ENCODE results near the gene CHRNA4.

The CHRNA4 gene

GRCh38 chr20:63321148-63321831, 39.9 kb downstream of the CHRNA4 start:
- DNase-seq (ENCODE audit: low read depth in 3 of 3) = no peak

DNA sequence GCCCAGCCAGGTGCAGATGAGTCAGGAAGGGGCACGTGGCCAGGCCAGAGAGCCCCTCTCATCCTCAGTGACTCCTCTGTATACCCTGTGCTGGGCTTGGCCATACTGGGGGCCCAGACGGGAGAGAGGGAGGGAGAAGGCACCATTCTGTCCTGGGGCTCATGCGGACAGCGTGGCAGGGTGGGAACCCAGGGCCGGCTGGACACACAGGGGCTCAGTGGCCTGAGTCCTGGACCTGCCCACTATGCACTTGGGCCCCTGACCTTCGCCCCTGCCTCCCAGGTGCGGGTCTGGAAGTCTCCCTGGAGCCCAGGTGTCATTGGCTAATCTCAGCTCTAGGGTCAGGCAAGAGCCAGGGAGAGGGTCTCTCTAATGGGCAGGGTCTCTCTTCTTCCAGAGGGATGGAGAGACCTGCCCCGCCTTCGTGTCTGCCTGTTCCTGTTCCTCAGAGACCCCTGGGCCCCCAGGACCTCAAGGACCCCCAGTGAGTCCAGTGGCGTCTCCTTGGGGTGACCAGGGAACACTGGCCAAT, 40.5 kb downstream of the CHRNA4 start:
- DNase-seq (ENCODE audit: low read depth in 3 of 3) = no peak

- DNase-seq (ENCODE audit: low read depth in 3 of 3) = no peak
Measured at GRCh38 chr20:63320041-63320511, 41.1 kb downstream of the CHRNA4 start.

- no peak for DNase-seq (ENCODE audit: low read depth in 3 of 3)
Measured at GRCh38 chr20:63319164-63320040, 41.7 kb downstream of the CHRNA4 start.

DNA sequence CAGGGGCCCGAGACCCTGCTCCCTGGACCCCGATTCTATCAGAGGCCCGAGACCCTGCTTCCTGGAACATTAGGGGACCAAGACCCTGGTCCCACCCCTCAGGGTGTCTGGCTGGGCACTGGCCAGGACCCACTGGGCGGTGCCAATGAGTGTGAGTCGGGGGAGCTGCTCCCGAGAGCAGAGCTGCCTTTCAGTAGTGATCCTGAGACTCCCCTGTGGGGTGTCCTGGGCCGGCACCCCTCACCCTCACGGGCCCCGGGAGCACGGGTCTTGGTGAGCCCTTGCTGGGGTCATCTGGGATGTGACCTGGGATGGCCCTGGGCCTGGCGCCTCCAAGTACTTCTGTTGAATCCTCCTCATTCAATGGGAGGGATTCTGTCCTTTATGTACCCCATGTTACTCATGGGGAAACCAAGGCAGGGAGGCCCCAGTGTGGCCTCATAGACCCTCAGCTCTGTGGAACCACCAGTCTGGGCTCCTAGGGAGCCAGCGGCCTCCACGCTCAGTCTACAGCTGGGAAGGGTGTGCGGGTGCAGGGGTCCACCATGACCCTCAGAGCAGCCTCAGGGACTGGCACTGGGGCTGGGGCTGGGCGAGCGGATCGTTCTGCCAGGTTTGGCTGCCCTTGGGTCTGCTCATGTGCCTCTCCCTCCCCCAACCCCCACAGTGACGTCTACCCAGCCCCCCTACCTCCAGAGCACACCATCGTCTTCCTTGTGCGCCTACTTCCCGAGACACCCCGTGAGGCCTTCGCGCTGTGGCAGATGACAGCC, 42.6 kb downstream of the CHRNA4 start:
- DNase-seq (ENCODE audit: low read depth in 3 of 3) = no peak

- DNase-seq (ENCODE audit: low read depth in 3 of 3) = no peak
Measured at GRCh38 chr20:63317601-63318291, 43.4 kb downstream of the CHRNA4 start.

DNA sequence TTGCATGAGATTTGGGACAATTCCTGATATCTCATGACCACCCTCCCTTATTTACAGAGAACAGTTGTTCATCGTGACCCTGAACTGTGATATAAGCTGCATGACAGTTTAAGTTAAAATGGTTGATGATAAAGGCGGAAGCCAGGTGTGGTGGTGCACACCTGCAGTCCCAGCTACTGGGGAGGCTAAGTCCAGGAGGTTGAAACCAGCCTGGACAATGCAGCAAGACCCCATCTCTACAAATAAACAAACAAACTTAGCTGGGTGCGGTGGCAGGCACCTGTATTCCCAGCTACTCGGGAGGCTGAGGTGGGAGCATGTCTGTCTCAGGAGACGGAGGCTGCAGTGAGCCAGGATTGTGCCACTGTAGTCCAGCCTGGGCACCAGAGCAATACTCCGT, 44.1 kb downstream of the CHRNA4 start:
- no peak for DNase-seq (ENCODE audit: low read depth in 3 of 3)

DNA sequence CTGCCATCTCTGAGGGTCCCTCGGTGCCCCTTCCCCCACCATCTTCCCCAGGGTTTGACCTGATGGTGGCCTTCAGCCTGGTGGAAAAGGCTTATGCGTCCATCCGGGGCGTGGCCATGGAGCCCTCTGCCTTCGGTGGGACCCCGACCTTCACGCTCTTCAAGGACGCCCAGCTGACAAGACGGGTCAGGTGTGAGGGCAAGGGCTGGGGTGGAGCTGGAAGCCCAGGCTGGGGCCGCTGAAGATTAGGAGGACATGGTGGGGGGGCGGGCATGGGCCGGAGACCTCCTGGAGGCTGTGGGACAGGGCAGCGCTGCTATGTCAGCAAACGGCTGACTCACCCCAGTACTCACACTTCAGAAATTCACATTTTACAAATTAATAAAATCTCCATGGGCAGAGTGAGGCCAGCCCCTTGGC, 44.6 kb downstream of the CHRNA4 start:
- no peak for DNase-seq (ENCODE audit: low read depth in 3 of 3)

DNA sequence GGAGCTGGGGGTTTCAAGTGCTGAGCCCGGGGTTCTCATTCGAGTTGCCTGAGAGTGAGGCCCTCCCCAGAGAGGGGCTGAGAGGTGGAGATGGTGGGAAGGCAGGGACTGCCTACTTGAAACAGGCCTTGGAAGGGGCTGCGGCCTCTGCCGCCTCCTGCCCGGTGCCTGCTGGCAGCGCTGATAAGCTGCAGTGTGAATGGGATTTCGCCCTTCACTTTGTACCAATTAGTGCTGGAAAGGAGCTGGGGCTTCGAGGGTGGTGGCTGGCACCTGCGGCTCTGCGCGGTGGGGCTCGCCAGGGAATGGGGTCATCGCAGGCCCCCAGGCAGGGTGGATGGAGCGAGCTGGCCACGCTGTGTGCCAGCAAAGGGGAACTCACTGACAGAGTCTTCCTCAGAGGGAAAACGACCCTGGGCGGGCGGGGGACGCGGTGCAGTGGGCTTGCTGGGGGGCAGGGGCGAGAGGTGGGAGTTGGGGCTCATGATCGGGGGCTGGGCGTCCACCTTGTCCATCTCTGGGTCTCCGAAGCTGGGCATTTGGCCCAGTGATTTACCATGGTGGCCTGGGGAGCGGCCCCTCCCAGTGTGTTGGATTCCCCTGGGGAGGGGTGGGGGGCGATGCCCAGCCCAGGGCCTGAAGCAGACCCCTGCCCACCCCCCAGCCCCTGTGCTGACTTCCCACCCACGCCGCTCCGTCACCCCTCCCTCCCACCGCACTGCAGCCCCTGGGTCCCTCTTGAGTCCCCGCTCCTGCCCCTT, 45.2 kb downstream of the CHRNA4 start:
- no peak for DNase-seq (ENCODE audit: low read depth in 3 of 3)

DNA sequence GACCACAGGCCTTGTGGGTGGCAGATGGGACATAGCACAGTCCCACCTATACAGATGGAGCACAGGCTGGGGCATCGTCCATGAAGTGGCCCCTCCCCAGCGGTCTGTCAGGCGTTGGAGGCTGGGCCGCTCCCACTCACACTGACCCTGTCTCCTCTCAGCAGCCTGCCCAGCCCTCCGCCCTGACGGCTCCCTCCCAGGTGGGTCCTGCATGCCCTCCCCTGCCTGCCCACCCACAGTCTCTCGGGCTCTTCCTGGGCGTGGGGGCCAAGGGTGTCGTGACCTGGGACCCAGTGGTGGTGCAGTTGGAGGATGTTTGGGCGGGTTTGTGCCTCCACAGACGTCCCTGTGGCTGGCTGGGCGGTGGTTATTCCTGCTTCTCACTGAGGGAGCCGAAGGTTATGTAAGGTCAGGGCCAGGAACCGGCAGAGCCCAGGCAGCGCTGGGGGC, 45.9 kb downstream of the CHRNA4 start:
- DNase-seq (ENCODE audit: low read depth in 3 of 3) = no peak

DNA sequence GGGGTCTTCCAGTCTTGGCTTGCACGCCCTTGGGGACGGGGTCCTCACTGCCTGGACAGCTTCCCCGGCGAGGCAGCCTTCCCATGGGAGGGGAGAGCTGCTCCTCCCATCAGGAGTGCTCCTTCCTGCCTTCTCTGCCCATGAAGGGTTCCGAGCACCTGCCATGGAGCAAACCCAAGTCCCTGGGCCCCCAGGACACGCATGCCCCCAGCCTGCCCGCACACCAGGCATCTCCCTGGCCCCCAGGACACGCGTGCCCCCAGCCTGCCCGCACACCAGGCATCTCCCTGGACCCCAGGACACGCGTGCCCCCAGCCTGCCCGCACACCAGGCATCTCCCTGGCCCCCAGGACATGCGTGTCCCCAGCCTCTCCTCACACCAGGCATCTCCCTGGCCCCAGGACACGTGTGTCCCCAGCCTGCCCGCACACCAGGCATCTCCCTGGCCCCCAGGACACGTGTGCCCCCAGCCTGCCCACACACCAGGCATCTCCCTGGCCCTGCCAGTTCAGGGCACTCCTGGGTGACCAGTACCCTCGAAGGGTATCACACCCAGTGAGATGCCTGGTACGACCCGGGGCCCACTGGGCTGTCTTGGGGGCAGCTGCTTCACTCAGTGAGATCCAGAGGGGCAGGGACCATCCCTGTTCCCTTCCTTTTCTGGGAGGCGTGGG, 46.4 kb downstream of the CHRNA4 start:
- no peak for DNase-seq (ENCODE audit: low read depth in 3 of 3)

DNA sequence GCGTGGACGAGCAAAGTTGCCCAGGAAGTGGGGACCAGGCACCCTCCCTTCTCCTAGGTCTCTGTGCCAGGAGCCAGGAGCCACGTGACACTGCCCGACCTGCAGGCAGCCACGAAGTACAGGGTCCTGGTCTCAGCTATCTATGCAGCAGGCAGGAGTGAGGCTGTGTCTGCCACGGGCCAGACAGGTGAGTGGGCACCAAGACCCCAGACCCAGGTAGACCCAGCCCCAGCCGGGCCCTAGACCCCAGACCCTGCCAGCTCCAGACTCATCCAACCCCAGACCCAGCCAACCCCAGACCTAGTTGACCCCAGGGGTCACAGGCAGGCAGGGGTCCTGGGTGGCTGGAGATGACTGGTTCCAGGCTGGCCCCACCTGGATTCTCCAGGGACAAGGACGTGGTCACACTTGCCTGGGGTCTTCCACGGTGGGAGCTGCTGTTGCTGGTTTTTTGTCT, 47.1 kb downstream of the CHRNA4 start:
- DNase-seq (ENCODE audit: low read depth in 3 of 3) = no peak

- no peak for DNase-seq (ENCODE audit: low read depth in 3 of 3)
Measured at GRCh38 chr20:63313349-63314014, 47.7 kb downstream of the CHRNA4 start.

- no peak for DNase-seq (ENCODE audit: low read depth in 3 of 3)
Measured at GRCh38 chr20:63312690-63313348, 48.3 kb downstream of the CHRNA4 start.

GRCh38 chr20:63312273-63312672, 48.9 kb downstream of the CHRNA4 start:
- DNase-seq (ENCODE audit: low read depth in 3 of 3) = no peak

DNA sequence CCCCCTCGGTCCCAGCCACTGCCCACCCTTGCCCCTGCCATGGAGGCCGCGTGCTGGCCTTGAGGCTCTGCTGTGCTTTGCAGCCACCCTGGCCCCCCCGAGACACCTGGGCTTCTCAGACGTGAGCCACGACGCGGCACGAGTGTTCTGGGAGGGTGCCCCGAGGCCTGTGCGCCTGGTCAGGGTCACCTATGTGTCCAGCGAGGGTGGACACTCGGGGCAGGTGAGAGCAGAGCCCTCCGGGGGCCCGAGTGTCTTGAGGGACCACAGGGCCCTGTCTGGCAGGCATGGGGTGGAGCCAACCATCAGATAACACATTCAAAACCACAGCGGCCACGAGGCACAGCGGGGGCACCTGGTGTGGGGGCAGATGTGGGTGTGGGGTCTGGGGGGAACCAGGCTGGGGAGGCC, 49.3 kb downstream of the CHRNA4 start:
- DNase-seq (ENCODE audit: low read depth in 3 of 3) = no peak

DNA sequence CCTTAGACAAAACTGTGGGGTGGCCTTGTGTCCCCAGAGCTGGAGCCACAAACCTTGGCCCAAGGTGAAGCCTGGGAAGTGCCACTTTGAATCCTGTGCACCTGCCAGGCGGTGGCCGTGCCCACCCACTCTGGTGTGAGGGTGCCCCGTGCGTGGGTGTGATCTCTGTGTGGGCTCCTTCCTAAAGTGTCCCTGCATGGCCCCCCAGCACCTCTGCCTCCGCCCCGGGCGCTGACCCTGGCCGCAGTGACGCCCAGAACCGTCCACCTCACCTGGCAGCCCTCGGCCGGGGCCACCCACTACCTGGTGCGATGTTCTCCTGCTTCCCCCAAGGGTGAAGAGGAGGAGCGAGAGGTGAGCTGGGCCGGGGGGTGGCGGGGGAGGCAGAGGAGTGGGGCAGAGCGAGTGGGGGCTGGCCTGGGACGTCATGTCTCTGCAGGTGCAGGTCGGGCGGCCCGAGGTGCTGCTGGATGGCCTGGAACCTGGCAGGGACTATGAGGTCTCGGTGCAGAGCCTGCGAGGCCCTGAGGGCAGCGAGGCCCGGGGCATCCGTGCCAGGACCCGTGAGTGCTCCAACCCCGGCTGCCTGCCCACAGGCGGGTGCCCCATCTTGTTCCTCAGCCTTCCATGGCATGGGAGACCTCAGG, 49.8 kb downstream of the CHRNA4 start:
- no peak for DNase-seq (ENCODE audit: low read depth in 3 of 3)

DNA sequence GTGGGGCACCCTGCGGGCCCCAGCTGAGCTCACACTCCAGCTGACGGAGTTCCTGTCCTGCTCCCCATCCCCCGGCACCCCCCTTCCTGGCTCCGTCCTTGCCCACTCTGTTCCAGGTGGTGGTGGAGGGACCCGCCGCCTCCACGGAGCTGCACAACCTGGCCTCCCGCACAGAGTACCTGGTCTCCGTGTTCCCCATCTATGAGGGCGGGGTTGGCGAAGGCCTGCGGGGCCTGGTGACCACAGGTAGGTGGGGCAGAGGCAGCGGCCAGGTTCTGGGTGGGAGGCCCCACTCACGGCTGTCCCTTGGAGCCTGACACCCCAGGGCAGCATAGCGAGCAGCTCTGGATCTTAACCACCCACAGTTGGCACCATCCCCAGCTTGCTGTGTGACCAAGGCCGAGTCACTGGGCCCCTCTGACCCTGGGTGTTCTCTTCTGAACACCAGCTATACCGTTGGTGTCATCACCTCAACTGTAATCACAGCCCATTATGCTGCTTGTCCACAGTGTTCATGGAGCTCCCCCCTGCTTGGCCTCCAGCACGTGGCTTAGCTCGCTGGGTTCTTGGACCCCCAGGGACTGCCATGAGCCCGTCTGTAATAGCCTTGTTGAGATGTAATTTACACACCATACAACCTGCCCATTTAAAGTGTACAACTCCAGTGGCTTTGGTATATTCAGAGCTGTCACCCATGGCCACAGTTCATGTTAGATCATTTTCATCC, 50.7 kb downstream of the CHRNA4 start:
- DNase-seq (ENCODE audit: low read depth in 3 of 3) = no peak

Measured in stimulated activated CD4-positive, alpha-beta T cell treated with anti-CD3 and anti-CD28 coated beads, TNF-alpha, amount 100 ng/mL, for 4 hours (primary cell).